Hepatocyte (in vitro differentiated cells): ENCODE results near the gene SEC14L2. TPM values are rescaled to one million over a fixed set of nuclear protein-coding genes. Genes with fewer than 3 reads are reported as not detected.
A peak's percentile ranks its signal among the peaks of the same experiment; 100 is the strongest.
"Not testable (repeated sequence)": the region's sequence is repeated elsewhere in the genome, so short reads cannot be mapped to it uniquely, and the experiment has no call there.

Experiments used
- DNase-seq: peaks from one replicate; pipeline ENCODE4 v3.0.0-alpha.2; 2016; ENCODE audit warnings: low spot score
- H2AFZ ChIP-seq: fragments of 200-600 bp; sonication (generic); 2 replicates; pipeline ENCODE4 v1.6.0; 2016; ENCODE audit warnings: antibody characterized with exemption, mild to moderate bottlenecking
- H3K27ac ChIP-seq: fragments of 200-600 bp; sonication (generic); 2 replicates; pipeline ENCODE4 v1.5.1; 2016; ENCODE audit warnings: mild to moderate bottlenecking
- H3K27me3 ChIP-seq: fragments of 200-600 bp; sonication (generic); 2 replicates; pipeline ENCODE4 v1.6.1; 2016
- H3K36me3 ChIP-seq: fragments of 200-600 bp; sonication (generic); replicated peaks from 2 replicates; pipeline ENCODE4 v1.5.1; 2016; ENCODE audit warnings: low read depth; ENCODE audit not compliant: insufficient read depth
- H3K4me1 ChIP-seq: fragments of 200-600 bp; sonication (generic); 2 replicates; pipeline ENCODE4 v1.5.1; 2016; ENCODE audit warnings: mild to moderate bottlenecking, moderate library complexity; ENCODE audit not compliant: insufficient read depth
- H3K4me2 ChIP-seq: fragments of 200-600 bp; sonication (generic); 2 replicates; pipeline ENCODE4 v1.6.0; 2016
- H3K4me3 ChIP-seq: fragments of 200-600 bp; sonication (generic); 2 replicates; pipeline ENCODE4 v1.5.1; 2016; ENCODE audit warnings: mild to moderate bottlenecking
- H3K79me2 ChIP-seq: fragments of 200-600 bp; sonication (generic); 2 replicates; pipeline ENCODE4 v1.6.0; 2017; ENCODE audit warnings: mild to moderate bottlenecking
- H3K9me2 ChIP-seq: fragments of 200-600 bp; sonication (generic); replicated peaks from 2 replicates; pipeline ENCODE4 v1.6.0; 2017; ENCODE audit warnings: mild to moderate bottlenecking; ENCODE audit not compliant: insufficient read depth
- H3K9me3 ChIP-seq: fragments of 200-600 bp; sonication (generic); 2 replicates; pipeline ENCODE4 v1.5.1; 2016; ENCODE audit warnings: low read depth, mild to moderate bottlenecking
- H4K20me1 ChIP-seq: fragments of 200-600 bp; sonication (generic); 2 replicates; pipeline ENCODE4 v1.6.0; 2016; ENCODE audit warnings: mild to moderate bottlenecking; ENCODE audit not compliant: insufficient read depth, poor library complexity, severe bottlenecking
- EZH2 ChIP-seq: fragments of 200-600 bp; sonication (generic); IDR thresholded peaks from 2 replicates; pipeline ENCODE4 v1.6.1; 2016; ENCODE audit warnings: antibody characterized with exemption, mild to moderate bottlenecking, borderline replicate concordance
- EZH2phosphoT487 ChIP-seq: fragments of 200-600 bp; sonication (generic); IDR thresholded peaks from one replicate; pipeline ENCODE4 v1.6.1; 2018; ENCODE audit warnings: antibody characterized with exemption, mild to moderate bottlenecking, low read depth, moderate library complexity; ENCODE audit not compliant: unreplicated experiment, severe bottlenecking
- WGBS: methylation state at CpG from one replicate; pipeline ENCODE4 v1.1.6; 2016; ENCODE audit warnings: low lambda C conversion rate; ENCODE audit errors: missing lambda C conversion rate; 5-methylcytosine and 5-hydroxymethylcytosine counted together
- polyA plus RNA-seq: library from polyadenylated mRNA; unstranded; fragments of >200 nt; fragmentation: Nextera tagmentation; extraction: Ambion mirVana; gene quantifications from 2 replicates; pipeline ENCODE4 v1.2.1, GENCODE V29; 2016
- total RNA-seq: library from RNA; depleted of rRNA; stranded (reverse); fragments of >200 nt; gene quantifications from 2 replicates; pipeline ENCODE4 v1.2.3, GENCODE V29; 2014
- TF ChIP-seq, protein P1 (sequence below): fragments of 200-600 bp; sonication (generic); IDR thresholded peaks from 2 replicates; pipeline ENCODE4 v1.5.1; 2016; ENCODE audit warnings: antibody characterized with exemption, mild to moderate bottlenecking; ENCODE audit not compliant: poor library complexity

SEC14L2 gene
- total and polyA plus RNA-seq, 2 experiments from 2014 or later, result 9.9 to 10.9 TPM

DNA sequence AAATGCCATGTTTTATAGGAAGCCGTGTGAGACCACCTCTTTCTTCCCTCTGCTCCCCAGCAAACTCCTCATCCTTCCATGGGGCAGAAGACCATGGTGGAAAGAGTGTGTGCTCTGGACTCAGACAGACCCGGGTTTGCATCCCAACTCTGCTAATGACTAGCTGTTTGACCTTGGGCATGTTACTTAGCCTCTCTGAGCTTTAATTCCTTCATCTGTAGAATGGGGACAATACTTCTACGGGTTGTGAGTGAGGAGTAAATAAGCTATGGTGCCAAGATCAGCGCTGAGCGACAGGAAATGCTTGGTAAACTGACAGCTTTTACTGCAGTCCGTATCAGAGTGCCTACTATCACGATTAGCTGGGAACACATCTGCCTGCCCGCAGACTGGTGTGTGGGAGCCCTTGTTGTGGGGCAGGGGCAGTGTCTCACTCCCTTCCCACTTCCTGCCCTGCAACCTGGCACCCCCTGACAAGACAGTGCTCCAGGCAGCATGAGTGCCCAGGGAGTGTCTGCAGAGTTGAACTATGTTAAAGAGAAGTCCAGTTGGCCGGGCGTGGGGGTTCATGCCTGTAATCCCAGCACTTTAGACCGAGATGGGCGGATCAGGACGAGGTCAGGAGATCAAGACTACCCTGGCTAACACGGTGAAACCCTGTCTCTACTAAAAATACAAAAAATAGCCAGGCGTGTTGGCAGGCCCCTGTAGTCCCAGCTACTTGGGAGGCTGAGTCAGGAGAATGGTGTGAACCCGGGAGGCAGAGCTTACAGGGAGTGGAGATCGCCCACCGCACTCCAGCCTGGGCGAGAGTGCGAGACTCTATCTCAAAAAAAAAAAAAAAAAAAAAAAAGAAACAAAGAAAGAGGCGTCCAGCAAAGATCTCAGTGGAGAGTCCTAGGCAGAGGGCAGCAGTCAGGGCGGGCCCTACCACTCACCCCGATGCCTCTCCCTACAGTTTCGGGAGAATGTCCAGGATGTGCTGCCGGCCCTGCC, 2.2 kb downstream of the SEC14L2 start:
- no peak overlapping the region for H3K27ac ChIP-seq
- WGBS, result 82% methylated on average over 25 of the region's 25 CpGs
- H3K36me3 ChIP-seq, result no peaks in the 10 kb centered on the region
- DNase-seq, result no peak
- H4K20me1 ChIP-seq, result no peaks in the 10 kb centered on the region
- no peaks in the 10 kb centered on the region for H3K9me3 ChIP-seq
- H3K79me2 ChIP-seq, result peaks cover 9% of the 10 kb centered on the region
- no peak overlapping the region for H3K4me3 ChIP-seq
- H3K4me1 ChIP-seq, result peaks cover 5% of the 10 kb centered on the region
- no peaks in the 10 kb centered on the region for H3K9me2 ChIP-seq
- TF ChIP-seq EZH2phosphoT487 (no peak), EZH2 (no peak)
- TF ChIP-seq, protein P1, sequence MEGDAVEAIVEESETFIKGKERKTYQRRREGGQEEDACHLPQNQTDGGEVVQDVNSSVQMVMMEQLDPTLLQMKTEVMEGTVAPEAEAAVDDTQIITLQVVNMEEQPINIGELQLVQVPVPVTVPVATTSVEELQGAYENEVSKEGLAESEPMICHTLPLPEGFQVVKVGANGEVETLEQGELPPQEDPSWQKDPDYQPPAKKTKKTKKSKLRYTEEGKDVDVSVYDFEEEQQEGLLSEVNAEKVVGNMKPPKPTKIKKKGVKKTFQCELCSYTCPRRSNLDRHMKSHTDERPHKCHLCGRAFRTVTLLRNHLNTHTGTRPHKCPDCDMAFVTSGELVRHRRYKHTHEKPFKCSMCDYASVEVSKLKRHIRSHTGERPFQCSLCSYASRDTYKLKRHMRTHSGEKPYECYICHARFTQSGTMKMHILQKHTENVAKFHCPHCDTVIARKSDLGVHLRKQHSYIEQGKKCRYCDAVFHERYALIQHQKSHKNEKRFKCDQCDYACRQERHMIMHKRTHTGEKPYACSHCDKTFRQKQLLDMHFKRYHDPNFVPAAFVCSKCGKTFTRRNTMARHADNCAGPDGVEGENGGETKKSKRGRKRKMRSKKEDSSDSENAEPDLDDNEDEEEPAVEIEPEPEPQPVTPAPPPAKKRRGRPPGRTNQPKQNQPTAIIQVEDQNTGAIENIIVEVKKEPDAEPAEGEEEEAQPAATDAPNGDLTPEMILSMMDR, result no peak
- no peaks in the 10 kb centered on the region for H3K27me3 ChIP-seq
- no peak overlapping the region for H2AFZ ChIP-seq
- H3K4me2 ChIP-seq, result peak overlapping the region; percentile 99

DNA sequence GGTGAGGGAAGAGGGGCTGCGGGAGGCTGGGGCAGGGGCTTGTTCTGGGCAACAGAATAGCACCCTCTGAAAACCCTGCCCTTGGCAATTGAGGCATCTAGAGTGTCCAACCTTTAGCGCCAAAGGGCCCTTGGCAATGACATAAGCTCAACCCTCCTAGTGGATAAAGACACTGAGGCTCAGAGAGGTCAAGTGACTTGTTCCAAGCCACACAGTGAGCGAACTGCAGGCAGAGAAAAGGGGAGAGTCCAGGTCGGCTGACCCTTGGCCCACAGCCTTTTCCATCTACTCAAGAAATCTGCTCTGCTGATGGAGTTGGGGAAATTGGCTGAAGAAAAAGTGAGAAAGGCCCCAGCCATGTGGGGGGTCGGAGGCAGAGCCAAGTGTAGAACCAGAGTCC, 2.9 kb downstream of the SEC14L2 start:
- TF ChIP-seq EZH2 (no peak), EZH2phosphoT487 (no peak)
- TF ChIP-seq, protein P1, result no peak
- H3K9me2 ChIP-seq, result no peaks in the 10 kb centered on the region
- H3K4me2 ChIP-seq, result no peak overlapping the region
- no peak for DNase-seq
- no peaks in the 10 kb centered on the region for H4K20me1 ChIP-seq
- H3K27me3 ChIP-seq, result no peaks in the 10 kb centered on the region
- H3K27ac ChIP-seq, result no peak overlapping the region
- no peak overlapping the region for H2AFZ ChIP-seq
- peaks cover 5% of the 10 kb centered on the region for H3K4me1 ChIP-seq
- no peaks in the 10 kb centered on the region for H3K36me3 ChIP-seq
- no peak overlapping the region for H3K4me3 ChIP-seq
- peaks cover 9% of the 10 kb centered on the region for H3K79me2 ChIP-seq
- no peaks in the 10 kb centered on the region for H3K9me3 ChIP-seq
- WGBS, result 93% methylated on average over 5 of the region's 5 CpGs

DNA sequence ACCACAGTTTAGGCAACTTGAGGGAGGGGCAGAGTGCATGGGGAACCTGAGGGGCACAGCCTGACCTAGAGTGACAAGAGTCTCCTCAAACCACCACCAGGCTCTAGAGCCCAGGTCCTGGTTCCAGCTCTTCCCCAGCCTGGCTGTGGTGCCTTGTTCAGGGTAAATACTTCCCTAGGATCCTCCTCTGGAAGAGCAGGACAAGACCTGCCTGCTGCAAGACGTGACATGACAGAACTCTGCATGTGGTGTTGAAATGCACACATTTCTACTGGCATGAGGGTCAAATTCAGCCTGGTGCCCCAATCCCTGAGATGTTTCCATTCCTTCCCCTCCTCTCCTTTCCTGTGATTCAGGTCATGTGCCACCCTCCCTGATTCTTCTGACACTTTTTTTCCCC, 3.3 kb downstream of the SEC14L2 start:
- H3K79me2 ChIP-seq, result peaks cover 9% of the 10 kb centered on the region

DNA sequence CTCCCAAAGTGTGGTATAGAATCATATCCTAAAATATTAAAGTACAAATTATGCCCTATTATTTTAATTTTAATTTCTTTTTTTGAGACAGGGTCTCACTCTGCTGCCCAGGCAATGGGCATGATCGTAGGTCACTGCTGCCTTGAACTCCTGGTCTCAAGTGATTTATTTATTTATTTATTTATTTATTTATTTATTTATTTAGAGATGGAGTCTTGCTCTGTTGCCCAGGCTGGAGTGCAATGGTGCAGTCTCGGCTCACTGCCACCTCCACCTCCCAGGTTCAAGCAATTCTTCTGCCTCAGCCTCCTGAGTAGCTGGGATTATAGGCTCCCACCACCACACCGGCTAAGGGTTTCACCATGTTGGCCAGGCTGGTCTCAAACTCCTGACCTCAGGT, 4.2 kb downstream of the SEC14L2 start:
- not testable (repeated sequence) for H3K79me2 ChIP-seq

More for the DNA sequence above, 3.3 kb downstream of the SEC14L2 start:
- no peak overlapping the region for H2AFZ ChIP-seq
- TF ChIP-seq EZH2phosphoT487 (no peak), EZH2 (no peak)
- no peaks in the 10 kb centered on the region for H4K20me1 ChIP-seq
- H3K9me2 ChIP-seq, result no peaks in the 10 kb centered on the region
- WGBS, result 92% methylated on average over 1 of the region's 1 CpG
- no peaks in the 10 kb centered on the region for H3K9me3 ChIP-seq
- H3K27ac ChIP-seq, result no peak overlapping the region
- DNase-seq, result no peak
- no peaks in the 10 kb centered on the region for H3K27me3 ChIP-seq
- no peak overlapping the region for H3K4me3 ChIP-seq
- H3K4me1 ChIP-seq, result peaks cover 5% of the 10 kb centered on the region
- H3K4me2 ChIP-seq, result no peak overlapping the region
- no peaks in the 10 kb centered on the region for H3K36me3 ChIP-seq

More for the DNA sequence above, 4.2 kb downstream of the SEC14L2 start:
- not testable (repeated sequence) for H3K4me2 ChIP-seq, H3K4me3 ChIP-seq, H3K9me2 ChIP-seq, H4K20me1 ChIP-seq, DNase-seq, H3K4me1 ChIP-seq, H3K36me3 ChIP-seq, H3K27ac ChIP-seq, H3K9me3 ChIP-seq, H2AFZ ChIP-seq, H3K27me3 ChIP-seq
- 94% methylated on average over 3 of the region's 3 CpGs for WGBS
